HG03066 (cell line): Measurements from ENCODE around the gene CACNA2D2.

ENCODE experiments used
- ATAC-seq: cut with Tn5 transposase; IDR thresholded peaks from one replicate; pipeline ENCODE4 v1.9.1; 2021; ENCODE audit warnings: low read depth; ENCODE audit not compliant: unreplicated experiment

Gene CACNA2D2

DNA sequence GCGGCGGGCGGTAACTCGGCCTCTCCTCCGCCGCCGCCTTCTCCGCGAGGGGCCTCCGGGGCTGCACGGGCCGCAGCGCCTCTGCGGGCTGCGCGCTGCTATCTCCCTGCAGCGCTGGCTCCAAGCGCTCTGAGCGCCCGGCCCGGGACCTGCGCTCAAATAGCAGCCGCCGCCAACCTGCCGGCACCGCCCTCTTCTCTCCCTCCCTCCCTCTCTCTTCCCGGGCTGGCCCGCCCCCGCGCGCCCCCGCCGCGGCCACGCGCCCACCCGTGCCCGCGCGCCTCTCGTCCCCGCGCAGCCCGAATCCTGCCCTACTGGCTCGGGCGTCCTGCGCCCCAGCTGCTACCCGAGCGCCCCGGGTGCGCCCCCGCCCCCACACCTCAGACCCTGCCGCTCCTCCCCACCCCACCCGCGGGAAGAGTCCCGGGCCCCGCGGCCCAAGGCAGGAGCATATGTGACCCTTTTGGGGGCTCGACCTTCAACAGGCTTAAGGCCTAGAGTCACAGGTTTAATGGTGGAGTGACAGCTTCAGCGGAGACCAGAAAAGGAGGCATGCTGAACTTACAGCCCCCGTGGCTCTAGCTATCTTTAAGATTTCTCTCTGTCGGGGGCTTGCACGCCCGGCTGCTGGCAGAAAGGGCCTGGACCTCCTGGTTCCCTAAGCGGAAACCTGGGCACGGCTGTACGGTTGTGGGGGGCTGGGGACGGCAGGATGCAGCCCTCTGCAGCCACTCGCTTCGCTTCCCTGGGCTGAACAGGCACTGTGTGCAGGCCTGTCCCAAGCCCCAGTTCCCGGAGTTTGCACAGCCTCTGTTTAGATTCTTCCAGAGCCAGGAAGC is at the start of gene CACNA2D2:
CACNA2D2 (minus strand) TSS at position 131 of the 839 bp plus-strand sequence. CDS start 211 bp downstream, outside the sequence.
- ATAC-seq: no peak

GRCh38 chr3:50552598-50552997 is 49.2 kb upstream of the CACNA2D2 start:
- ATAC-seq: no peak

DNA sequence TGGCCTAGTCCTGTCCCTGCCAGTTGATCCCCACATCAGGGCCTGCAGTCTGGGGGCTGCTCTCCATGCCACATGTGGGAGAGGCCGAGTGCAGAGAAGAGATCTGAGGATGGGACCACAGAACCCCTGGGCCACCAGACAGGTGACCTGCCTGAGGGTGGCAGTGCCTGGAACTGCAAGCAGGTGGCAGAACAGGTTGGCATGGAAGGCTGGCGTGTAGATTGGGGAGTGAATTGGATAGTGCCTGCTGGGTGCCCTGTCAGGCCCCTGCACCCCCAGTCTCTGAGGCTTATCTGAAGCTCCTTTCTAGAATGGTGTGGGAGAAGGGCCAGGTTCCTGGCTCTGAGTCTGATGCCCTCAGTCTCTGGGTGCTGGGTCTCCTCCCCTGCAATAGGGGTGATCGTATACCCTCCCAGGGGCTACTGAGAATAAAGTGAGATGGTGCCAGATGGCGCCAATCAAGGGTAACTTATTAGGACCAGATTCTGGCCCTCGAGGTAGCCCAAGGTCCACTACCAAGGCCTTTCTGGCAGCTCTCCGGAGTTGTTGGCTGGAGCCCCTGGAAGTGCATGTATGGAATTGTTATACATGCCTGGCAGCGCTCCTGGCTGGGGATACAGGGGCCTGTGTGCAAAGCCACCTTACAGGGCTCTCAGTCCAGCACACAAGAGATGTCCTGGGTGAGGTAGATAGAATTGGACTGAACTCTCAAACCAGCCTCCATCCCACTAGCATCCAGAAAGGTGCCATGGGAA is 48.4 kb upstream of the CACNA2D2 start:
- no peak for ATAC-seq

- no peak for ATAC-seq
Measured at GRCh38 chr3:50551054-50551659, 47.7 kb upstream of the CACNA2D2 start.

DNA sequence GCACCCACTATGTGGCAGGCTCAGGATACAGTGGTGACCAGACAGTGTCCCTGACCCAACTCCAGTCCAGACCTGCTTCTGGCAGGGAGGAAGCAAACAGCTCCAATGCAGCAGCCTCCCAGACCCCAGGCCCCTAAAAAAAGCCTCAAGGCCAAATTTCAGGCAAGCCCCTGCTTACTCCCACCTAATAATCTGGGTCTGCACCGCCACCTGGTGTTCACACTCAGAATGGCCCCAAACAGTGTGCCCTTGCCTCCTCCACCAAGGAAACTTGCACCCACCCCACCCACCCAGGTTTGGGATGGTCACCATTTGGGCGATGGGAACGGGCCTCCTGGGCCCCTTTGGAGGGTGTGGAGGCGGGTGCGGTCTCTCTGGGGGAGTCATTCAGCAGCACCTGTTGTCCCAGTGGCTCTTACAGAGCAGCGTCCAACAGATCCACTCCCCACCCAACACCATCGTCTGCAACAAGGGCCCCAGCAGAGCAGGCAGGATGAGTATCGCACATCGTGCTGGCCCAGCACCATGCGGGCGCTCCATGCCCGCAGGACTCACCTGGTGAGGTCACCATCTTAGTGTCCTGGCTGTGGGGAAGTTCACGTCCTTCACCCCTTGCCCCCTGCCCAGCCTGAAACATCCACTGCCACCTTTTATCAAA is 46.8 kb upstream of the CACNA2D2 start:
- no peak for ATAC-seq

GRCh38 chr3:50549226-50549625 is 45.8 kb upstream of the CACNA2D2 start:
- ATAC-seq: no peak

DNA sequence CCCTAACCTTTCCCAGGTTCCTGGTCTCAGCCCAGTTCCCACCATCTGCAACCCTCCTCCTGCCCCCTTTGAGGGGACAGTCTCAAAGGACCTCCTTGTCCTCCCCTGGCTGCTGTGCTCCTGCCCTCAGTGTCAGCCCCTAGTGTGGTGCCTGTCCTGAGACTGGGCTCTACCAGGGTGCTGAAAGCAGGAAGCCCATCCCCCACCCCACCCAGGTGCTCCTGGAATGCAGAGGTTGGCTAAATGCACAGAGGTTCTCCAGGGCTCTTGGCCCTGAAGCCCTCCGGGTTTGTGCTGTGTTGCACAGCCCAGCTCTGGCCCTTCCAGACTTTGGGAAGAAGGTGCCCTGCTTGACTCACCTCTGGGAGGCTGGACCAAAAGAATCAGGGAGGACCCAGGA is 42.3 kb upstream of the CACNA2D2 start:
- ATAC-seq: no peak

GRCh38 chr3:50542177-50543034 is 39.0 kb upstream of the CACNA2D2 start:
- ATAC-seq: no peak

DNA sequence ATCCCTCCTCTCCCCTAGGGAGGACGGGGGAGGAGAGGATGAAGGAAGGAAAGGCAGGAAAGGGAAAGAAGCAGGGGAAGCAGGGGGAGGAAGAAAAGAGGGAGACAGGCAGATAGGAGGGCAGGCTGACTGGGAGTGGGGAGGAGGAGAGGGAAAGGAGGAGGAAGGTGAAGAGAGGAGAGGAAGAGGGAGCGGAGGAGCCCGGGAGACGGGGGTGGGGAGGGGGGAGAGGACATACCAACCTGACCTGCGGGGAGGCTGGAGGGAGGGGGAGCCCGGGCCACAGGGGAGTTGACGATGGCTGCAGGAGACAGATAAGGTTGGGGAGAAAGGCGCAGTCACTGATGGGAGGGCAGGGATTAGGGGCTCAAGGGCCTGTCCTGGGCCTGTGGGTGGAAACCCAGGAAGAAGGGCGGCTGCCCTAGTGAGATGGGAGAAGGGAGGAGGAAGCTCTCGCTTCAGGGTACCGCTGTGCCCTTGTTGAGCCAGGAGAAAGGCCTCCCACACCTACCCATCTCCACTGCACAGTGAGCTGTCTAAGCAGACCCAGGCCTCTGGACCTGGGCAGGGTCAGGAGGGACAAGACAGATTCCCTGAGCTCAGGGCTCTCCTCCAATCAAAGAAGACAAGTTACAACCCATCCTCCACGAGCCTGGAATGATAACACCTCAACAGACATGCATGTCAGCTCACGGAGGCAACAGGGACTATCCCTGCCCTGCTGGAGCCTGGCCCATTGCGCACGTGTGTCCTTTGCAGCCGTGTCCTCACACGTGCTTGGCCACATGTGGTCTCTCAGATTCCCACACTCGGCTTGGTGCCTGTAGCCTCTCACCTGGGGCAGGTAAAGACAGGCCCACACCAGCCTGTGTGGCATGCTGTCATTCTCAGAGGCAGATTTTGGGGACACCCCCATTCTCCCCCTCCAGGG is 36.2 kb upstream of the CACNA2D2 start:
- no peak for ATAC-seq

DNA sequence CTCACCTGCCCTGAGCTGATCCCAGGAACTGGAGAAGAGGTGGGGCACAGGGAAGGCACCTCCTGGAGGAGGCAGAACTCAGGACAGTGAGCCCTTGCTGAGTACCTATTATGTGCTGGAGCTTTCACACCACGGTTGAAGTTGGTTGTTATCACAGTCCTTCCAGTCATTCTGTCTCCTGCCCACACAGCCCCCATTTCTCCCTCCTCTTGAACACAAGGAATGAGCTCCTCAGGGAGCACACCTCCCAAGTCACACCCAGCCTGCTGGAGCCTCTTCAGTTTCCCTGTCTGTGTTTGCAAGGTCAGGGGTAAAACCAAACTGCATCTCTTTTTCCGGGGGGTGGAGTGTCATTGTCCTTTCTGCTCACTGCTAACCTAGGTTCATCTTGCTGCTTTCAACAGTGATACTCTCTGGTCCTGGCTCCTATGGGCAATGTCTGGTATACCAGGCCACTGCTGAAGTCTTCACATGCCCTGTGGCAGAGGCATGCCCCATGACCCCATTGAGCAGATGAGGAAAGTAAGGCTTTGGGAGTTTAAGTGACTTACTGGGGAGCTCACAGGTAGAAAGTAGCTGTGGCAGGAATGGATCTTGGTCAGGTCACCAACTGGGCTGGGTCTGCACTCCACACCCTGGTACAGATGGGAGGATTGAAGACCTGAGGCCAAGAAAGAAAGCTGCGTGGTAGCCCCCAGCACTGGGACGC is 34.1 kb upstream of the CACNA2D2 start:
- no peak for ATAC-seq

- no peak for ATAC-seq
Measured at GRCh38 chr3:50536471-50537180, 33.2 kb upstream of the CACNA2D2 start.

GRCh38 chr3:50534681-50535330 is 31.4 kb upstream of the CACNA2D2 start:
- ATAC-seq: no peak

DNA sequence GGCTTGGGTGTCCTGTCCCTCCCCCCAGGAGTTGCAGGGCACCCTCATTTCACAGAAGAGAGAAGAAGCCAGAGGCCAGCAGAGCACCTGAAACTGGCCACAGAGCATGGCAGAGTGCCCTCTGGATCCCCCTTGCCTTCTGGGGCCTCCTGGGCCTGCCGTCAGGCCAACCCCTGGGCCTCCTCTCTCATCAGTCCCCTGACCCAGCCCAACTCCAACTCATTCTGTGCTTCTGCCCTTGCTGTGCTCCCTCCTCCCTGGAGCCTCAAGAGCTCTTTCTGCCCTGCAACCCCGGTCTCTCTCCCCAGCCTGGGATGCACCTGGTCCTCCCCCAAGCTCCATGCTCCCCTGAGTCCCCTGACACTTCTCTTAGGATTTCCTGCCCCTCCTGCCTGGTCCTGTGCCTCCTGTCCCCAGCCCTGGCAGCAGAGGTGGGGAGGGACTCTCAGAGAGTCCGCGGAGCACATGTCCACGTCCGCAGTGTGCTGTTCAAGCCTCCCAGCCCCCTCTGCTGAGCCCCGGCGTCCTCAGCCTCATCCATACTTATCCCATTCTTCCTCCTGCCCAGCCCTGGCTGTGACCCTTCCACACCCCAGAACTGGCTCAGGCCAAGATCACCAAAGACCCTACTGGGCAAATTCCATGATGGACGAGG is 30.5 kb upstream of the CACNA2D2 start:
- ATAC-seq: no peak

DNA sequence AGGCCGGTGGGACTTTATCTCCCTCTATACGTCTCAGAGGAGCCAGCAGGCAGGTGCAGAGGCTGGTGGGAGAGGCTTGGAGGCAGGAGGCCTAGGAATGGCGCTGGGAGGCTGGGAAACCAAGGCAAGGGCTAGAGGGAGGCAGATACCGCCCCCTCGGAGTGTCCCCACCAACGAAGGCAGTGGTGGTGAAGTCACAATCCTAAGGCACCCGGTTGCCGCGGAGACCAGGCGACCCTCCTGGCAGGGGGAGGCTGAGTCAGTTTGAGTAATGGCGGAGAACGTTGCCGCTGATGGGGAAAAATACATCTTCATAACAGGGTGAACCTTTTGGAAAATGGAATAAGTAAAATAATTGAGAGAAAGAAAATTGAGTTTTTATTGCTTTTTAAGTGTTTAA is 29.9 kb upstream of the CACNA2D2 start:
- ATAC-seq: no peak

GRCh38 chr3:50532062-50532705 is 28.8 kb upstream of the CACNA2D2 start:
- no peak for ATAC-seq

DNA sequence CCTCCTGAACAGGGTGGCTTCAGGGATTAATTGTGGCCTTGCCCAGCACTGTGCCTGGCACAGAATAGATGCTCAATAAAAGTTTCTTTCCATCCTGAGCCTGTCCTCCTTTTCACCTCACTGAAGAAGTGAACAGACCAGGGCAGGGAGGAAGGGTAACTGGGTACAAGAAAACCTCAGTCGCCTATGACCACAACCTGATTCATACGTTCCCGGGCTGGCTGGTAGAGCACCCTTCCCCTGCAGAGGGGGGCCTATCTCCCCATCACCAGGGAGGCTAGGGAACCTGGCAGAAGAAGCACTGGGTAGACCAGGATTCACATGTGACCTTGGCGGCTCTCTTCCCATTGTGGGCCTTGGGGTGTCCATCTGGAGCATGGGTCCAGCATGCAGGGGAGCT is 27.8 kb upstream of the CACNA2D2 start:
- ATAC-seq: no peak
